Heart left ventricle (tissue), 13 donors: ENCODE data around the gene ANKRD13B.

Source experiments
- CTCF ChIP-seq, 12 donors: fragments of 200-600 bp; sonication (generic) in 4 of 12; IDR thresholded peaks; one replicate each; pipeline versions ENCODE4 v1.5.0 to v1.8.0; 2018 to 2022; ENCODE audit warnings: antibody characterized with exemption in 12 of 12, mild to moderate bottlenecking in 5 of 12
- POLR2A ChIP-seq, 2 donors: fragments of 450-650 bp; IDR thresholded peaks; one replicate each; pipeline ENCODE4 v1.6.1; 2017; ENCODE audit warnings: antibody characterized with exemption in 2 of 2, mild to moderate bottlenecking in 2 of 2, moderate library complexity in 2 of 2
- donor health status: ischemic (EF 13 %, LVEDD 7.1; RV severe dilation, severe dysfunction).
- donor health status: DM: no; HTN: yes; CAD: no.
- donor health status: DM: no; HTN: no; CAD: no.
- donor health status: ischemic (EF 25% LVEDD 6.9; RV normal size, moderate dysfunction).
- donor health status: ischemic (EF 25% LVEDD 5.7; RV mildly dilated, moderate dysfunction).
- donor health status: ischemic (EF 35%, LVEDD 5.7; RV mildly dilated, moderate dysfunction).
- donor health status: nonischemic (EF 11% LVEDD 7.7; RV severe dilation, severe dysfunction).
- donor health status: DM: yes; HTN: yes; CAD: no.
- donor health status: PGD.
- donor health status: ischemic (EF 29% LVEDD 5.4; RV normal size, mild dysfunction).
- donor health status: nonischemic (EF 23%, LVEDD 6.1; RV moderate dilation, normal function).

DNA sequence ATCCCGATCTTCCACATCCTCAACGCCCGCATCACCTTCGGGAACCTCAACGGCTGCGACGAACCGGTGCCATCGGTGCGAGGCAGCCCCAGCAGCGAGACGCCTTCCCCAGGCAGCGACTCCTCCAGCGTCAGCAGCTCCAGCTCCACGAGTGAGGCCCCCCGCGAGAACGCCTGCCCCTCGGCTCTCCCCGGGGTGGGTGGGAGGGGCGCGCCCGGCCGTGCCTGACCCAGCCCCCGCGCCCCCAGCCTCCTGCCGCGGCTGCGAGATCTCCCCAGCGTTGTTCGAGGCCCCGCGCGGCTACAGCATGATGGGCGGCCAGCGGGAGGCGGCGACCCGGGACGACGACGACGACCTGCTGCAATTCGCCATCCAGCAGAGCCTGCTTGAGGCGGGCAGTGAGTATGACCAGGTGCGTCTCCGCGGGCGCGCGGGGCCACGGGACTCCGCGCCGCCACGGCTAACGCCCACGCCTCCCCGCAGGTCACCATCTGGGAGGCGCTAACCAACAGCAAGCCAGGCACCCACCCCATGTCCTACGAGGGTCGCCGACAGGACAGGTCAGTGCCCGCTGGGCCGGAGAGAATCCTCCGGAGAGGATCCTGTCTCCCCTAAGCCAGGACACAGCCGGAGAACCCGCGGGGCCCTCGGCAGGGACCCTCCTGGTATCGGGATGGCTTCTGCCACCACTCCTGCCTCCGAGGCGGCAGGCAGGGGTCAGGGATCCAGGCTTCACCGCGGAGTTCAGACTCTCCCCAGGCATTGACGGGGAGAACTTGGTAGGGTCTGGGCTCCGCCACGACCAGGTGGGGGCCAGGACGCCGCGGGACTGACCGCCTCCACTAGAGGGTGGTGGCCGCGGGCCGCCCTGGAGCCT, 19.7 kb downstream of the ANKRD13B start:
- no peak for TF ChIP-seq CTCF (IDR thresholded peaks at IDR 0.05)
- no peak for TF ChIP-seq POLR2A (IDR thresholded peaks at IDR 0.05)
